ENCODE measurements around the gene HBG1.

The HBG1 gene

DNA sequence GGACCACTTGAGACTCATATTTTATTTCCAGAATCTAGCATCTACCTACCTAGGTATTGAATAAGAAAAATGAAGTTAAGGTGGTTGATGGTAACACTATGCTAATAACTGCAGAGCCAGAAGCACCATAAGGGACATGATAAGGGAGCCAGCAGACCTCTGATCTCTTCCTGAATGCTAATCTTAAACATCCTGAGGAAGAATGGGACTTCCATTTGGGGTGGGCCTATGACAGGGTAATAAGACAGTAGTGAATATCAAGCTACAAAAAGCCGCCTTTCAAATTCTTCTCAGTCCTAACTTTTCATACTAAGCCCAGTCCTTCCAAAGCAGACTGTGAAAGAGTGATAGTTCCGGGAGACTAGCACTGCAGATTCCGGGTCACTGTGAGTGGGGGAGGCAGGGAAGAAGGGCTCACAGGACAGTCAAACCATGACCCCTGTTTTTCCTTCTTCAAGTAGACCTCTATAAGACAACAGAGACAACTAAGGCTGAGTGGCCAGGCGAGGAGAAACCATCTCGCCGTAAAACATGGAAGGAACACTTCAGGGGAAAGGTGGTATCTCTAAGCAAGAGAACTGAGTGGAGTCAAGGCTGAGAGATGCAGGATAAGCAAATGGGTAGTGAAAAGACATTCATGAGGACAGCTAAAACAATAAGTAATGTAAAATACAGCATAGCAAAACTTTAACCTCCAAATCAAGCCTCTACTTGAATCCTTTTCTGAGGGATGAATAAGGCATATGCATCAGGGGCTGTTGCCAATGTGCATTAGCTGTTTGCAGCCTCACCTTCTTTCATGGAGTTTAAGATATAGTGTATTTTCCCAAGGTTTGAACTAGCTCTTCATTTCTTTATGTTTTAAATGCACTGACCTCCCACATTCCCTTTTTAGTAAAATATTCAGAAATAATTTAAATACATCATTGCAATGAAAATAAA is 24.8 kb downstream of the HBG1 start:
- no peak for DNase-seq

GRCh38 chr11:5223686-5224085 is 26.0 kb downstream of the HBG1 start:
- DNase-seq, result no peak

DNA sequence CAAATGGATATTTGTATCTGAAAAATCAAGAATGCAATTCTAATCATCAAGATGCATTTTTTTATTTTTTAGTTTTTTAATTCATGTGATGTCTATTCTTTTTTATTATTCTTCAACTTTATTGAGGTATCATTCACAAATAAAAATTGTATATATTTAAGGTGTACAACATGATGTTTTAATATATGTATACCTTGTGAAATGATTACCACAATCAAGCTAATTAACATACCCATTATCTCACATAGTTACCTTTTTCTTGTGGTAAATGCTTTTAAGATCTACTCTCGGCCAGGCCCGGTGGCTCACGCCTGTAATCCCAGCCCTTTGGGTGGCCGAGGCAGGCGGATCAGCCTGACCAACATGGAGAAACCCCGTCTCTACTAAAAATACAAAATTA is 26.5 kb downstream of the HBG1 start:
- no peak for DNase-seq

DNA sequence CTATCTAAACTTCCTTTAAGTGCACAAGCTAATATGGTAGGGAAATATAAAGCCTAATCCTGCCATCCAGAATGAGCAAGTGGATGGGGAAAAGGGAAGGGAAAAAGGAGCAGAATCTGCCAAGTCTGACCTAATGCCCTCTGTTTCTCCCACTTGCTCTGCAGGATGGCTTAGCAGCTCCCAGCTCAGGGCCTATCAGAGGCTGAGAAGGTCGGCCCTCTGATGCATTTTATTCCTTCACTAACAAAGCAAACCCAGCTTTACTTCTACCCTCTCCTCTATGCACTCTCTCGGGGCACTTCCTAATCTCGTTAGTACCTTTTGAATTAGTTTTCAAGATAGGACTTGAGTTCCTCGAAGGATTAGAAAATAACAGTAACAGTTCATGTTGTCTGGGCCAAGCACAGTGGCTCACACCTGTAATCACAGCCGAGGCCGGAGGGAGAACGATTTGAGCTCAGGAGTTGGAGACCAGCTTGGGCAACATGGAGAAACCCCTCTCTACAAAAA is 39.2 kb downstream of the HBG1 start:
- DNase-seq, result no peak

DNA sequence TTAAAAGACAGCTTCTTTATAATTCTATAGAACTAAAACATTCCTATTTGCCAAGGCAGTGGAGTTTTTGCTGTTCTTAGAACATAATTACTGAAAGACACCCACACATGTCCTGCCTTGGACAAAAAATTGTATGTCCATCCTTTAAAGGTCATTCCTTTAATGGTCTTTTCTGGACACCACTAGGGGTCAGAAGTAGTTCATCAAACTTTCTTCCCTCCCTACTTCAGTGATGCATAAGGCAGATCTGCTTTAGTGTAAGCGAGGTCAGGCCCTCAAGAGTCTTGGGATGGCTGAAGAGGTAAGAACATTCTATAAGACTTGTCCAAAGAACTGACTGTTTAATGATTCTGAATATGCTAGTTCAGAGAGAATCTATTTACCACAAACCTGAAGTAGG is 44.9 kb downstream of the HBG1 start:
- no peak for DNase-seq

DNA sequence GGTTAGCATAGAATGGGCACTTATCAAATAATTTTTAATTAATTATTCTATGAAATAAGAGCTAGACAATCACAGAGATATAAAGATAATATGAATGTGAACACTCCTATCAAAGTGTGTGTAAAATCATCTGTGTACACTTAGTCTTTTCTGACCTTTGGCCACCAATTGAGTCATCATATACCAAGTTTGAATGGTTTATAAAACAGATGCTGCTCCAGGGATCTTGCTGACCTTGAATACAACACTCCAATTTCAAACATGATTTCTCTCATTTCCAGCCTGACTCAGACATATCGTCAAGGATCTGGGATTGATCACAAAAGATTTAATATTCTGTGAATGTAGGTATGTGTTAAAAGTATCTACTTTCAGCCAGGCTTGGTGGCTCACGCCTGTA is 46.3 kb downstream of the HBG1 start:
- no peak for DNase-seq

GRCh38 chr11:5200582-5200981 is 49.1 kb downstream of the HBG1 start, which contains the start of gene OR51V1:
Gene OR51V1 (minus strand): TSS chr11:5200682. CDS start chr11:5200682, 0 bp downstream.
- no peak for DNase-seq

GRCh38 chr11:5198285-5198684 is 51.4 kb downstream of the HBG1 start:
- DNase-seq, result no peak

All from NCI-H2107 (cell line).